GM18526 (cell line): ENCODE results near the gene ACSM4.

Experiments
- POLR2A ChIP-seq: IDR thresholded peaks from 3 replicates; pipeline ENCODE4 v1.6.1; 2011; ENCODE audit not compliant: insufficient read length; ENCODE audit errors: extremely low read depth

The ACSM4 gene

GRCh38 chr12:7321624-7322023 is 17.8 kb downstream of the ACSM4 start:
- no peak for TF ChIP-seq POLR2A

GRCh38 chr12:7322599-7322998 is 18.7 kb downstream of the ACSM4 start:
- TF ChIP-seq POLR2A, result no peak

DNA sequence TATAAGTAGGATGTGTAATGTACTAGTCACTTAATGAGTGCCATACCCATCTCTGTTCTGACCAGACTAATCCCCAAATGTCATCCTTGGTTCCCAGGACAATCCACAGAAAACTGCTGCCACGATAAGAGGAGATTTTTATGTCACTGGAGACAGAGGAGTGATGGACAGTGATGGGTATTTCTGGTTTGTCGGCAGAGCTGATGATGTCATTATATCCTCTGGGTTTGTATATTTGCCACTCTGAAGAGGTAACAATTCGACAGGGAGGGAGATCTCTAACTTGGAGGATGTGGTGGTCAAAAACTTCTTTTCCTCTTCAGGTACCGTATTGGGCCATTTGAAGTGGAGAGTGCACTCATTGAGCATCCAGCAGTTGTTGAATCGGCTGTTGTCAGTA is 20.3 kb downstream of the ACSM4 start:
- TF ChIP-seq POLR2A, result no peak

DNA sequence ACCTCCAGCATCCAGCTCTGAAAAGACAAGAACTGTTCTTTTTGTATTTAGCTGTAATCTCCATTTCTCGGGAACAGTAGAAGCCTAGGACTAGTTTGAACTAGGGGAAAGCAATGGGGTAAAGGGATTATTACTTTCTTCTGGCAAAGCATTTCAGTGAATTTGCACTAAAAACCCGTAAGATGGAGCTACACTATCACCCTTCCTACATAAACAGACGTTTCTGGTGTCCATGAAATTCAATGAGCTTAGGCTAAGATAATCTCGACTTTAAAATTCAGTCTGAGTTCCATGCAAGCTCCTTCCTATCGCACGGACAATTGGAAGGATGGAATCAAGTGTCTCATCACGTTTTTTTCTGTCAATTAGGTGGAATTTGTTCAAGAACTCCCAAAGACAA is 24.0 kb downstream of the ACSM4 start:
- TF ChIP-seq POLR2A, result no peak

GRCh38 chr12:7339675-7340074 is 35.8 kb downstream of the ACSM4 start:
- TF ChIP-seq POLR2A, result no peak

GRCh38 chr12:7344833-7345606 is 41.1 kb downstream of the ACSM4 start:
- TF ChIP-seq POLR2A, result no peak

GRCh38 chr12:7346551-7347225 is 42.8 kb downstream of the ACSM4 start:
- no peak for TF ChIP-seq POLR2A

- TF ChIP-seq POLR2A, result no peak
Measured at GRCh38 chr12:7349418-7349817, 45.5 kb downstream of the ACSM4 start.

GRCh38 chr12:7351177-7351576 is 47.3 kb downstream of the ACSM4 start:
- TF ChIP-seq POLR2A, result no peak

DNA sequence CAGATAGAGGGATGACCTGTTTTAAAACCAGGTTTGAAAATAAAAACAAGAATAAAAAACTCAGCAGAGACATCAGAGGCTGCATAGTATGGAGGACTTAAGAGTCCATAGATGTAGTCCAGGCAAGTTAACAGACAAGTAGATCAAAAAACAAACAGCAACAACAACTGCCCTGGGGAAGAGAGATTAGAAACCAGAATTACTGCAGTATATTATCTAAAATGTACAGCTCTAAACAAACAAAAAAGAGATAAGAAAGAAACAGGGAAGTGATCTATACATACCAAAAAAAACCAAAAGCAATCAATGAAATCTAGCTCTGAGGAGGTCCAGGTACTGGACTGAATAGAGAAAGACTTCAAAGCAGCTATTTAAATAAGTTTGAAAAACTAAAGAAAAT is 48.8 kb downstream of the ACSM4 start:
- TF ChIP-seq POLR2A, result no peak

DNA sequence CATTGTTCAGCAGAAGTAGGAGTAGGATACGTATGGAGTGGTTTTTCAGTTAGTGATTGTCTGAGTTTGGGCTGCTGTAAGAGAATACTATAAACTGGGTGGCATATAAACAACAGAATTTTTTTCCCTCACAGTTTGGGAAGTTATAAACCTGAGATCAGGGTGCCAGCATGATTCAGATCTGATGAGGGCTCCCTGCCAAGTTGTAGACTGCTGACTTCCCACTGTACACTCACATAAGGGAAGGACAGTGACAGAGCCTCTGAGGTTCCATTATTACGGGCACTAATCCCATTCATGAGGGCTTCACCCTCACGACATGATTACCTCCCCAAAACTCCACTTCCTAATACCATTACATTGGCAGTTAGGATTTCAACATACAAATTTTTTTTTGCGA is 50.7 kb downstream of the ACSM4 start:
- no peak for TF ChIP-seq POLR2A

GRCh38 chr12:7361265-7361664 is 57.4 kb downstream of the ACSM4 start:
- no peak for TF ChIP-seq POLR2A

- TF ChIP-seq POLR2A, result no peak
Measured at GRCh38 chr12:7362734-7363133, 58.9 kb downstream of the ACSM4 start.

DNA sequence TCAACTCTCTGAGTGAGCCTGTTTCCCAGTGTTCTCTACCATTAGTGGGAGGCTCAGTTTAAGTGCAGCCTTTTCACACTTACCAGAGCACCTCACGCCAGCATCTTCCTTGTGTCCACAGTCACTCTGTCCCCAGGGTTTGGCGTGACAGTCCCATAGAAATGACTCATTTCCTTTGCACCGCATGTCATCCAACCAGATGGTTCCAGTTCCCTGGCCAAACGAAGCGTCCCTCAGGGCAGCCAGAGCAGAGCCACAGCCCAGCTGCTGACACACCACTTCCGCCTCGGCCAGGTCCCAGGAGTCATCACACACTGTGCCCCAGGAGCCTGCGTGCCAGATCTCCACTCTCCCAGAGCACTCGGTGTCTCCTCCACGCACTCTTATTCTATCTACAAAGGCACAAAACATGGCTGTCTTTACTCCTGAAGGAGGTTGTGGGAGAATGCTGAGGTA is 65.4 kb downstream of the ACSM4 start:
- TF ChIP-seq POLR2A, result no peak

DNA sequence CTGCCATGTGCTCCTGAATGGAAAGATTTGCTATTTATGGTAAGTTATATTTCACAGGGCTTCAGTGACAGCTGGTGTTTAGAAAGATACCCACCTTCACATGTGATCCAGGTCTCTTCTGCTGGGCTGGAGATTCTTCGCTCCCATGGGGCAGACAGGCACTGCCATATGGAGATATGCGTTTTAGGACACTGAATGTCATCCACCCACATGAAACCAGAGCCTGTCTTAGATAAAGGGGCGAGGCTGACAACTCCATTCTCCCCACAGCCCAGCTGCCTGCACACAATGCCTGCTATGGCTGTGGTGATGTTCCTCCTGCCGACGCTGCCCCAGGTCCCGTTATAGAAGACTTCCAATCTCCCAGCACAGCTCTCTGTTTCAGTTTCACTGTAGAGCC is 69.4 kb downstream of the ACSM4 start:
- no peak for TF ChIP-seq POLR2A

DNA sequence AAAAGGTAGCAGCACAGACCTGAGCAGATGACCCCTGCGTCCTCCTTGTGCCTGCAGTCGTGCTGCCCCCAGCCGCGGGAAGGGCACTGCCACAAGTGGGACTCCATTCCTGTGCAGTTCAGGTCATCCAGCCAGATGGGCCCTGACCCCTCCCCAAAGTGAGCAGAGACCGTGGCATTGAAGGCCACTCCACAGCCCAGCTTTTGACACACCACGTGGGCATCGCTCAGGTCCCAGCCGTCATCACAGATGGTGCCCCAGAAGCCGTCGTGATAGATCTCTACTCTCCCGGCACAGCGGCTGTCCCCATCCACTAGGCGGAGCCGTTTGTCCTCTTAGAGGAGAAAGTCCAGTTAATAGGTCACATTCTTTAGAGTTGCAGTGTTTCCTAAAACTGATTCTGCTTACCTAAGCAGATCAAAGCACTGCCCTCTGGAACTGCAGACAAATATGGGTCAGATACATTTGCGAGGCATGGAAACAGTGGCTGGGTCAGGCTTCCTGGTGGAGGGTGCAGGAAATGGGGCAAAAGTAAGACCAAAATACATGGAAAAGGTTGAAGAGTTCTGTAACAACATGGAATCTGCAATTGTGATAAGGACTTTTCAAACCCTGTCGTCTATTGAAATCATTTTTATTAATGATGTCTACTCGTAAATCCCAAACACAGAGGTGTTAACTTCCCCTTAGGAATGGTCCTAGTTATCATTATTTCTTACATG is 70.7 kb downstream of the ACSM4 start:
- no peak for TF ChIP-seq POLR2A
